ENCODE measurements around the gene FHIP1B. TPM values are rescaled to one million over a fixed set of nuclear protein-coding genes. Genes with fewer than 3 reads are reported as not detected.

The FHIP1B gene
- total RNA-seq, 3 donors from 2014 or later: 78.0 to 195 (median 92.1) TPM

DNA sequence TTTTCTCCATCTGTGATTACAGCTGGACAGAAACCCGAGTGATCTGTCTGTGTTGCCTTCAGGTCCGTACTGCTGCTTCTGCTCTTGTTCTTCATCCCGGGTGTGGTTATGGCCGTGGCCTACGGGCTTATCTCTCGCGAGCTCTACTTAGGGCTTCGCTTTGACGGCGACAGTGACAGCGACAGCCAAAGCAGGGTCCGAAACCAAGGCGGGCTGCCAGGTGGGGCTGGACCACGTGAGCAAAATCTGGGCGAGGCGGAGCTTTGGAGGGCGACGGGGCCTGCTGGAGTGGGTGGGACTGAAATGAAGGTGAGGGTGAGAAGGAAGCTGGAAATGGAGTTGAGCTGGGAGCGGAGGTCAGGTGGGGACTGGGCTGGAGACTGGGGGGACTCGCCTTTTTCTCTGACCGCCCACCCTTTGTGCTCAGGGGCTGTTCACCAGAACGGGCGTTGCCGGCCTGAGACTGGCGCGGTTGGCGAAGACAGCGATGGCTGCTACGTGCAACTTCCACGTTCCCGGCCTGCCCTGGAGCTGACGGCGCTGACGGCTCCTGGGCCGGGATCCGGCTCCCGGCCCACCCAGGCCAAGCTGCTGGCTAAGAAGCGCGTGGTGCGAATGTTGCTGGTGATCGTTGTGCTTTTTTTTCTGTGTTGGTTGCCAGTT is 36.3 kb upstream of the FHIP1B start:
- H3K4me1 ChIP-seq (ENCODE audit: low read depth): no peaks in the 10 kb centered on the region
- ATAC-seq (no peak), DNase-seq (no peak)
- H3K4me3 ChIP-seq: no peak overlapping the region
- H3K36me3 ChIP-seq (ENCODE audit: low read depth): no peaks in the 10 kb centered on the region
- intact Hi-C loops (cut with DNase I, micrococcal nuclease): no loop called here
- no peaks in the 10 kb centered on the region for H3K9me3 ChIP-seq
- TF ChIP-seq, protein P1, sequence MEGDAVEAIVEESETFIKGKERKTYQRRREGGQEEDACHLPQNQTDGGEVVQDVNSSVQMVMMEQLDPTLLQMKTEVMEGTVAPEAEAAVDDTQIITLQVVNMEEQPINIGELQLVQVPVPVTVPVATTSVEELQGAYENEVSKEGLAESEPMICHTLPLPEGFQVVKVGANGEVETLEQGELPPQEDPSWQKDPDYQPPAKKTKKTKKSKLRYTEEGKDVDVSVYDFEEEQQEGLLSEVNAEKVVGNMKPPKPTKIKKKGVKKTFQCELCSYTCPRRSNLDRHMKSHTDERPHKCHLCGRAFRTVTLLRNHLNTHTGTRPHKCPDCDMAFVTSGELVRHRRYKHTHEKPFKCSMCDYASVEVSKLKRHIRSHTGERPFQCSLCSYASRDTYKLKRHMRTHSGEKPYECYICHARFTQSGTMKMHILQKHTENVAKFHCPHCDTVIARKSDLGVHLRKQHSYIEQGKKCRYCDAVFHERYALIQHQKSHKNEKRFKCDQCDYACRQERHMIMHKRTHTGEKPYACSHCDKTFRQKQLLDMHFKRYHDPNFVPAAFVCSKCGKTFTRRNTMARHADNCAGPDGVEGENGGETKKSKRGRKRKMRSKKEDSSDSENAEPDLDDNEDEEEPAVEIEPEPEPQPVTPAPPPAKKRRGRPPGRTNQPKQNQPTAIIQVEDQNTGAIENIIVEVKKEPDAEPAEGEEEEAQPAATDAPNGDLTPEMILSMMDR (IDR thresholded peaks at IDR 0.05): no peak

DNA sequence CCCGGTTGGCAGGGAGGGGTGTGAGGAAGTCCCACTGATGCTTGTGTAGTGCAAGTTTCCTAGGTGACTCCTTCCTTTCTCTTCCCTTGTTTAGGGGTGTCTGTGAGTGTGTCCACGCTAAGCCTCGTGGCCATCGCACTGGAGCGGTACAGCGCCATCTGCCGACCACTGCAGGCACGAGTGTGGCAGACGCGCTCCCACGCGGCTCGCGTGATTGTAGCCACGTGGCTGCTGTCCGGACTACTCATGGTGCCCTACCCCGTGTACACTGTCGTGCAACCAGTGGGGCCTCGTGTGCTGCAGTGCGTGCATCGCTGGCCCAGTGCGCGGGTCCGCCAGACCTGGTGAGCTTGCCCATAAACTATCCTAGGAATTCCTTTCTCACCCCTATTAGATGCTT is 35.6 kb upstream of the FHIP1B start:
- DNase-seq: peak in 1 of 3 donors; percentile 23
- no peaks in the 10 kb centered on the region for H3K9me3 ChIP-seq
- no peak overlapping the region for H3K4me3 ChIP-seq
- TF ChIP-seq, protein P1 (IDR thresholded peaks at IDR 0.05): no peak
- H3K4me1 ChIP-seq (ENCODE audit: low read depth): no peaks in the 10 kb centered on the region
- intact Hi-C loops (cut with DNase I, micrococcal nuclease): no loop called here
- no peaks in the 10 kb centered on the region for H3K36me3 ChIP-seq (ENCODE audit: low read depth)
- ATAC-seq: peak; percentile 15

DNA sequence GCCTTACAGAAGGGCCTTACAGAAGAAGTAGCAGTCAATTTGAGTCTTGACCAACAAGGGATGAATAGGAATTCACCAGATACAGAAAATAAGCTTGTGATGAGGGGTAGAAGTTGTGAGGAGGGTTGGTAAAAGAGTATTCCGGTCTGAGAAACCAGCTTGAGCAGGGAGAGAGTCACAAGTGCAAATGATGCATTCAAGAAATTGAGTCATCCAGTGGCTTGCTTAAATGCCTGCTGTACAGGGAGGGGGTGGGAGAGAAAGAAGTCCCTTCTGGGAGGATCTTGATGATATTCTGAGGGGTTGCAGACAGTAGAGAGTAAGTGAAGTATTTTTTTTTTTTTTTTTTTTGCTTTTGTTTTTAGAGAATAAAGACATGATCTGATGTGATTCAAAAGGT is 34.4 kb upstream of the FHIP1B start:
- H3K9me3 ChIP-seq: no peaks in the 10 kb centered on the region
- TF ChIP-seq, protein P1 (IDR thresholded peaks at IDR 0.05): no peak
- H3K4me3 ChIP-seq: no peak overlapping the region
- H3K4me1 ChIP-seq (ENCODE audit: low read depth): no peaks in the 10 kb centered on the region
- DNase-seq (no peak), ATAC-seq (no peak)
- no peaks in the 10 kb centered on the region for H3K36me3 ChIP-seq (ENCODE audit: low read depth)
- intact Hi-C loops (cut with DNase I, micrococcal nuclease): no loop called here

DNA sequence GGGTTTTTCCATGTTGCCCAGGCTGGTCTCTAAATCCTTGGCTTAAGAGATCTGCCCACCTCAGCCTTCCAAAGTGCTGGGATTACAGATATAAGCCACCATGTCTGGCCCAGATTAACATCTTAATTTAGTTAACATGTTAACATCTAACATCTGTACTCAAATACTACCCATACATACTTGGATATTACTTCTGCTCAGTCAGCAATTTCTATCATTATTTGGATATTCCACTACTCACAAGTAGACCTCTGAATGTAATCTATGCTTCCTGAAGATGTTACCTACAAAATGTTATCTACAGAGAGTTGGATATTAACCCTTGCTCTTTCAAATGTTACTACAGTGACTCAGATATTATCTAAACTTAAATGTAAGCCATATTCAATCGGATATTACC is 29.2 kb upstream of the FHIP1B start:
- no peak for DNase-seq
- no peaks in the 10 kb centered on the region for H3K9me3 ChIP-seq
- ATAC-seq: no peak
- no peak overlapping the region for H3K4me3 ChIP-seq
- H3K36me3 ChIP-seq (ENCODE audit: low read depth): no peaks in the 10 kb centered on the region
- intact Hi-C loops (cut with DNase I, micrococcal nuclease): no loop called here
- H3K4me1 ChIP-seq (ENCODE audit: low read depth): peaks cover 4% of the 10 kb centered on the region
- TF ChIP-seq, protein P1 (IDR thresholded peaks at IDR 0.05): no peak

DNA sequence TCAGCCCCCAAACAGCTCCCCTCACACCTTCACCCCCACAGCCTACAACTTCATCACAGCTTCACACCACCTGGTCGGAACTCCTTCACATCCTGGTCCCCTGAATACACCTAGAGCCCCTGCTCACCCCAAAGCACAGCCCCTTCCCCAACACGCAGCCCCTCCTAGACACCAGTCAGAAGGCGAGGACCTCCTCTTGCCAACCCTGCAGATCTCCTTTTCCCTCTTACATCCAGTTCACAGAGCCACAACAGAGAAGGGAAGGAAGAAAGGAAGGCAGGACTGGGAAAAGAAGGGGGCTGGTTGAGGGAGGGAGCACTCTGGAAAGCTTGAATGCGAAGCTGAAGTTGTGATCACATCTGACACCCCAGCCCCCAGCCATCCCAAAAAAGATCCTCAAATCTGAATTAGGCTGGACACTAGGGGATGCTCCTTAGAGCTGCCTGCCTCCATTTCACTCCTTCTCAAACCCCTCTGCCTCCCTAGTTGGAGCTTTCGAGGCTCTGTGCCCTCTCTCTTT is 25.8 kb upstream of the FHIP1B start:
- Histone ChIP-seq H3K4me1 (ENCODE audit: low read depth) (peaks cover 6% of the 10 kb centered on the region), H3K4me3 (no peak overlapping the region), H3K9me3 (no peaks in the 10 kb centered on the region), H3K36me3 (ENCODE audit: low read depth) (no peaks in the 10 kb centered on the region)
- no peak for ATAC-seq
- TF ChIP-seq, protein P1 (IDR thresholded peaks at IDR 0.05): no peak
- no peak for DNase-seq
- intact Hi-C loops (cut with DNase I, micrococcal nuclease): no loop called here
